BJ (cell line): ENCODE results near the gene SCG3. TPM values are rescaled to one million over a fixed set of nuclear protein-coding genes. Genes with fewer than 3 reads are reported as not detected.

Experiments
- CTCF ChIA-PET: fragments of 350-600 bp; formaldehyde crosslinking; extraction: SDS; loops from one replicate; lab custom pipeline; 2021; ENCODE audit warnings: antibody characterized with exemption, inconsistent platforms; lab: Yijun Ruan, JAX
- POLR2A ChIA-PET: fragments of 300-600 bp; sonication (Branson Sonifier 250); formaldehyde crosslinking; extraction: SDS; loops from one replicate; lab custom pipeline; 2021; ENCODE audit warnings: antibody characterized with exemption; lab: Charles Lee
- DNase-seq: peaks from one replicate; pipeline ENCODE4 v3.0.0-alpha.2; 2011; ENCODE audit warnings: low read depth
- H3K27me3 ChIP-seq: 2 replicates; pipeline ENCODE4 v1.6.0; 2011; ENCODE audit warnings: low read length; ENCODE audit not compliant: control insufficient read depth, insufficient read depth
- H3K36me3 ChIP-seq: 2 replicates; pipeline ENCODE4 v1.5.1; 2011; ENCODE audit warnings: low read length; ENCODE audit not compliant: control insufficient read depth, insufficient read depth
- H3K4me3 ChIP-seq: 2 replicates; pipeline ENCODE4 v1.5.1; 2011; ENCODE audit warnings: low read depth, mild to moderate bottlenecking, control low read depth, low read length
- CTCF ChIP-seq: IDR thresholded peaks from 2 replicates; pipeline ENCODE4 v1.5.1; 2011; ENCODE audit warnings: low read depth, mild to moderate bottlenecking, control low read depth, inconsistent platforms, low read length, moderate library complexity; ENCODE audit not compliant: insufficient read depth
- polyA plus RNA-seq: library from polyadenylated mRNA; depleted of rRNA; stranded (reverse); fragments of >200 nt; gene quantifications from 2 replicates; pipeline ENCODE4 v1.2.3, GENCODE V29; 2011

The SCG3 gene
- polyA plus RNA-seq, 1 experiment: not detected

- Histone ChIP-seq H3K36me3 (no peaks in the 10 kb centered on the region), H3K4me3 (no peak overlapping the region), H3K27me3 (no peaks in the 10 kb centered on the region)
- POLR2A ChIA-PET: no interaction called here
- no peak for DNase-seq
- TF ChIP-seq CTCF: no peak
- CTCF ChIA-PET: interaction anchor here (0.9 to 6.0 kb wide), 3 partner anchors 9 to 118 kb away, joined by 3 to 51 read pairs (median 3); no protein-coding TSS in a partner anchor
Observed at GRCh38 chr15:51658664-51659063, 22.6 kb upstream of the SCG3 start.

GRCh38 chr15:51661072-51661471 lies 20.2 kb upstream of the SCG3 start:
- no peaks in the 10 kb centered on the region for H3K36me3 ChIP-seq
- ChIA-PET CTCF (interaction anchor here (1.5 to 3.0 kb wide), 2 partner anchors 11 to 115 kb away, joined by 5 to 13 read pairs; no protein-coding TSS in a partner anchor), POLR2A (no interaction called here)
- DNase-seq: no peak
- no peaks in the 10 kb centered on the region for H3K27me3 ChIP-seq
- TF ChIP-seq CTCF: no peak
- H3K4me3 ChIP-seq: no peak overlapping the region

- TF ChIP-seq CTCF: no peak
- Histone ChIP-seq H3K4me3 (no peak overlapping the region), H3K27me3 (peaks cover 5% of the 10 kb centered on the region), H3K36me3 (no peaks in the 10 kb centered on the region)
- no peak for DNase-seq
- POLR2A ChIA-PET: no interaction called here
- CTCF ChIA-PET: interaction anchor here (0.9 kb wide), 1 partner anchor 100 kb away, joined by 3 read pairs; no protein-coding TSS in a partner anchor
Observed at GRCh38 chr15:51667478-51667877, 13.8 kb upstream of the SCG3 start.

GRCh38 chr15:51668446-51668845 lies 12.9 kb upstream of the SCG3 start:
- H3K27me3 ChIP-seq: peaks cover 5% of the 10 kb centered on the region

GRCh38 chr15:51669381-51669780 lies 11.9 kb upstream of the SCG3 start:
- no peak for DNase-seq
- CTCF ChIA-PET: interaction anchor here (0.9 to 1.3 kb wide), 2 partner anchors 18 to 22 kb away, joined by 3 to 4 read pairs; no protein-coding TSS in a partner anchor
- TF ChIP-seq CTCF: no peak
- no peaks in the 10 kb centered on the region for H3K36me3 ChIP-seq
- H3K4me3 ChIP-seq: no peak overlapping the region
- POLR2A ChIA-PET: no interaction called here
- H3K27me3 ChIP-seq: peaks cover 5% of the 10 kb centered on the region

More at GRCh38 chr15:51668446-51668845, 12.9 kb upstream of the SCG3 start:
- Histone ChIP-seq H3K36me3 (no peaks in the 10 kb centered on the region), H3K4me3 (no peak overlapping the region)
- DNase-seq: no peak
- ChIA-PET CTCF (no interaction called here), POLR2A (no interaction called here)
- TF ChIP-seq CTCF: no peak
